DMS153 (cell line): Measurements from ENCODE around the gene NFATC4.
"Not testable (repeated sequence)": the region's sequence is repeated elsewhere in the genome, so short reads cannot be mapped to it uniquely, and the experiment has no call there.

Source experiments
- DNase-seq: peaks from one replicate; lab custom pipeline; 2025; lab: John Stamatoyannopoulos, UW

NFATC4 gene

GRCh38 chr14:24339284-24340151, 28.5 kb upstream of the NFATC4 start, which contains the start of gene RIPK3:
Gene RIPK3 (minus strand): TSS chr14:24339991. CDS start chr14:24339826, 165 bp downstream.
- DNase-seq: peak; percentile 61

GRCh38 chr14:24340606-24341005, 27.4 kb upstream of the NFATC4 start:
- DNase-seq: no peak

- no peak for DNase-seq
Measured at GRCh38 chr14:24342889-24343288, 25.1 kb upstream of the NFATC4 start.

- DNase-seq: no peak
Measured at GRCh38 chr14:24343795-24344660, 24.0 kb upstream of the NFATC4 start.

- no peak for DNase-seq
Measured at GRCh38 chr14:24347134-24347533, 20.9 kb upstream of the NFATC4 start.

GRCh38 chr14:24348186-24348585, 19.8 kb upstream of the NFATC4 start:
- DNase-seq: no peak

GRCh38 chr14:24349742-24350141, 18.2 kb upstream of the NFATC4 start:
- no peak for DNase-seq

GRCh38 chr14:24351517-24351916, 16.5 kb upstream of the NFATC4 start:
- no peak for DNase-seq

- no peak for DNase-seq
Measured at GRCh38 chr14:24353559-24354481, 14.2 kb upstream of the NFATC4 start.

- not testable (repeated sequence) for DNase-seq
Measured at GRCh38 chr14:24354482-24354825, 13.5 kb upstream of the NFATC4 start.

GRCh38 chr14:24355009-24355408, 13.0 kb upstream of the NFATC4 start:
- no peak for DNase-seq

- no peak for DNase-seq
Measured at GRCh38 chr14:24356208-24356607, 11.8 kb upstream of the NFATC4 start.

GRCh38 chr14:24360281-24360680, 7.7 kb upstream of the NFATC4 start:
- DNase-seq: no peak

GRCh38 chr14:24361326-24361725, 6.7 kb upstream of the NFATC4 start:
- no peak for DNase-seq

GRCh38 chr14:24362241-24362960, 5.6 kb upstream of the NFATC4 start:
- no peak for DNase-seq

GRCh38 chr14:24363401-24363800, 4.6 kb upstream of the NFATC4 start:
- no peak for DNase-seq

GRCh38 chr14:24364841-24365240, 3.1 kb upstream of the NFATC4 start:
- DNase-seq: no peak

- peak; percentile 75 for DNase-seq
Measured at GRCh38 chr14:24365600-24366412, 2.2 kb upstream of the NFATC4 start.

GRCh38 chr14:24366413-24366720, 1.6 kb upstream of the NFATC4 start:
- DNase-seq: no peak

- DNase-seq: peak; percentile 97
Measured at GRCh38 chr14:24366721-24367513, 1.1 kb upstream of the NFATC4 start.
